Occipital lobe (tissue), 3 donors: Measurements from ENCODE around the gene TAF11L13. TPM values are rescaled to one million over a fixed set of nuclear protein-coding genes. Genes with fewer than 3 reads are reported as not detected.

ENCODE experiments used
- DNase-seq: peaks from one replicate; lab custom pipeline; 2025; lab: John Stamatoyannopoulos, UW
- small RNA-seq: library from RNA; depleted of rRNA; stranded (forward); fragments of <200 nt; gene quantifications from one replicate; pipeline ENCODE3, GENCODE V24; 2014
- total RNA-seq: library from RNA; depleted of rRNA; stranded (reverse); fragments of >200 nt; gene quantifications from one replicate; pipeline ENCODE4 v1.2.3, GENCODE V29; 2014

TAF11L13 gene
- total RNA-seq, 1 donor from 2014 or later = not detected

DNA sequence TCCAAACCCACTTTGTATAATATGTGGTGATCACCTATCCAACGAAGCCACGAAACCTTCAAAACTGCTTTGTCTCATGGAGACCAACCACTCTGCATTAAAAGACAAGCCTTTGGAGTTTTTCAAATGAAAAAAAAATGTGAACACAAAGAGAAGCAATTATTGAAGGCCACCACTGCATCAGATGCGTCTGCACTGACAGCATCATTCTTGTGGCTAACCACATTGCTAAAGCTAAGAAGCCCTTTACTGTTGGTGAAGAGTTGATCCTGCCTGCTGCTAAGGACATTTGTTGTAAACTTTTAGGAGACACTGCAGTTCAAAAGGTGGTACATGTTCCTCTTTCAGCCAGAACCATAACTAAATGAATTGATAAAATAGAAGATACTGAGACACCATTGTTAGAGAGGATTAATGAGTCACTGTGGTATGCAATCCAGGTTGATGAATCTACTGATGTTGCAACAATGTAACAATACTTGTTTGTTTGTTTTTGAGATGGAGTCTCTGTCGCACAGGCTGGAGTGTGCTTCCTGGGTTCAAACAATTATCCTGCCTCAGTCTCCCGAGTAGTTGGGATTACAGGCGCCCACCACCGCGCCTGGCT is 47.8 kb downstream of the TAF11L13 start:
- no peak for DNase-seq

- no peak for DNase-seq
Observed at GRCh38 chr5:17680737-17681136, 48.8 kb downstream of the TAF11L13 start.

Small RNA genes lying within 50 kb of the gene (small RNA-seq; reads per million reads assigned to genes)
- not detected for gene AC233724.1
- not detected for gene AC233724.12
- not detected for gene AC233724.2
- not detected for gene AC233724.3
- gene AC233724.4 = not detected
- gene AC233724.6 = not detected
- gene AC233724.7 = not detected

Other genes with a start within 250 kb of the TAF11L13 start
- gene TAF11L2, start 133.9 kb upstream of the TAF11L13 start, total RNA-seq = not detected
- gene TAF11L3, start 113.7 kb upstream of the TAF11L13 start, total RNA-seq = not detected
- not detected for gene TAF11L4, start 110.3 kb upstream of the TAF11L13 start, total RNA-seq
- gene TAF11L5, start 106.9 kb upstream of the TAF11L13 start, total RNA-seq = not detected
- not detected for gene TAF11L6, start 103.4 kb upstream of the TAF11L13 start, total RNA-seq
- not detected for gene TAF11L7, start 46.3 kb upstream of the TAF11L13 start, total RNA-seq
- not detected for gene TAF11L8, start 41.1 kb upstream of the TAF11L13 start, total RNA-seq
- gene TAF11L9, start 37.7 kb upstream of the TAF11L13 start, total RNA-seq = not detected
- gene TAF11L10, start 34.3 kb upstream of the TAF11L13 start, total RNA-seq = not detected
- not detected for gene TAF11L11, start 27.9 kb upstream of the TAF11L13 start, total RNA-seq
- gene TAF11L12, start 21.7 kb upstream of the TAF11L13 start, total RNA-seq = not detected
- not detected for gene TAF11L14, start 2.4 kb downstream of the TAF11L13 start, total RNA-seq